CD4-positive, alpha-beta T cell treated with Interleukin-2 at 100 ng/mL for 4 hours (primary cell): ENCODE measurements around the gene POLE2.
"Not testable (repeated sequence)": the region's sequence is repeated elsewhere in the genome, so short reads cannot be mapped to it uniquely, and the experiment has no call there.

Experiments used
- DNase-seq: peaks from one replicate; pipeline ENCODE4 v3.0.0-alpha.2; 2020; ENCODE audit warnings: low spot score

Gene POLE2, protein sequence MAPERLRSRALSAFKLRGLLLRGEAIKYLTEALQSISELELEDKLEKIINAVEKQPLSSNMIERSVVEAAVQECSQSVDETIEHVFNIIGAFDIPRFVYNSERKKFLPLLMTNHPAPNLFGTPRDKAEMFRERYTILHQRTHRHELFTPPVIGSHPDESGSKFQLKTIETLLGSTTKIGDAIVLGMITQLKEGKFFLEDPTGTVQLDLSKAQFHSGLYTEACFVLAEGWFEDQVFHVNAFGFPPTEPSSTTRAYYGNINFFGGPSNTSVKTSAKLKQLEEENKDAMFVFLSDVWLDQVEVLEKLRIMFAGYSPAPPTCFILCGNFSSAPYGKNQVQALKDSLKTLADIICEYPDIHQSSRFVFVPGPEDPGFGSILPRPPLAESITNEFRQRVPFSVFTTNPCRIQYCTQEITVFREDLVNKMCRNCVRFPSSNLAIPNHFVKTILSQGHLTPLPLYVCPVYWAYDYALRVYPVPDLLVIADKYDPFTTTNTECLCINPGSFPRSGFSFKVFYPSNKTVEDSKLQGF

DNA sequence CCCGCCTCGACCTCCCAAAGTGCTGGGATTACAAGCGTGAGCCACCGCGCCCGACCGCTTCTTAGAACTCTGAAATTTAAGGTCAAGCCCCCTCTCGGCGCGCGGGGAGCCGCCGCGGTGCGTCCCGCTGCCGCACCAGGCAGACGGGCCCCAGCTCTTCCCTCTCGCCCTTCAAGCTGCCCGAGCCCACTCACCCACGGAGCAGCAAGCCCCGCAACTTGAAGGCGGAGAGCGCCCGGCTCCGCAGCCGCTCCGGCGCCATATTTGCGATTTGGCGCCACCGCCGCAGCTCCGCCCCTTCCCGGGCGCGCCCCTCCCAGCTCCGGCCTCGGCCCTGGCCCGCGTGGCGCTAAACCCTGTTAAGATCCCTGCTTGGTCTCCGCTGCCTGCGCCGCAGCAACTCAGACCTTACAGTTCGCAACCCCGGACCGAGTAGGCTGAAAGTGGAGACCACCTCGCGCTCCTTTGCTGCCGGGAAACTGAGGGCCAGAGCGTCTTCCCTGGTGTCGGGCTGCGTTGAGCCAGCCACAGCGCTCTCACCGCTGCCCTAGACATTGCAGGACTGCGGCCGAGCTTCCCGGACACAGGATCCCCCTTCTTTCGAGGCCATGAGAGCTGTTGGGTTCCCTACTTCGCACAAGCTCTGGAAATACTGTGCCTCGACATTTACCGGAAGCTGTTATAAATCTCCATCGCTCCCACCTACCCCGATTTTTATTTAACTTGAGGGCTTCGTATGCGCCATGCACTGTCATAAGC is at the start of gene POLE2:
POLE2 (minus strand) TSS at position 273 of the 759 bp plus-strand sequence; CDS start at position 262, 11 bp downstream.
- DNase-seq = peak; percentile 70

DNA sequence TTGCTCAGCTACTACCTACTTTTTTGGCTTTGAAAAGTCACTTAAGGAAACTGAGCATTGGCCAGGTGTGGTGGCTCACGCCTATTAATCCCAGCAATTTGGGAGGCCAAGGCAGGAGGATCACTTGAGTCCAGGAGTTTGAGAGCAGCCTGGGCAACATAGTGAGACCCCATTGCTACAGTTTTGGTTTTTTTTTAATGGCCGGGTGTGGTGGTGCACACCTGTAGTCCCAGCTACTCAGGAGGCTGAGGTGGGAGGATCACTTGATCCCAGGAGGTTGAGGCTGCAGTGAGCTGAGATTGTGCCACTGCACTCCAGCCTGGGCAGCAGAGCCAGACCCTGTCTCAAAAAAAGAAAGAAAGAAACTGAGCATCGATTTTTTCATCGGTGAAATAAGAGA is 47.7 kb upstream of the POLE2 start:
- DNase-seq = not testable (repeated sequence)

DNA sequence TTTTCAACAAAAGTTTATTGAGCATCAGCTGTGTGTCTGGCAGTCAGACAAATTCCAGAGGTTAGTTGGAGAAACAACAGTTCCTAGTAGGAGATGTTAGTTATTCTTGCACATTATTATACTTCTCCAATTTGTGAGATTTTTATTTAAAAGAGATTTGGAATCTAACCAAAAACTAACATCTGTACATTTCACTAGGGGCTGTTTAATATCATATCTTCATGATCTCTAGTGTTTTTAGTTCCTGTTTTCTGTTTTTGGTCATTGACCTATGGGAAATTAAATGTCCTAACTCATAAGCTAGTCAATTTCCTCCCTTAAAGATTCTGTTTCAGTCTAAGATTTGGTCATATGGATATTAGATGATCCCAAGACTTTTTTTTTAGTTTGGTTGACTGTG is 45.8 kb upstream of the POLE2 start:
- no peak for DNase-seq

DNA sequence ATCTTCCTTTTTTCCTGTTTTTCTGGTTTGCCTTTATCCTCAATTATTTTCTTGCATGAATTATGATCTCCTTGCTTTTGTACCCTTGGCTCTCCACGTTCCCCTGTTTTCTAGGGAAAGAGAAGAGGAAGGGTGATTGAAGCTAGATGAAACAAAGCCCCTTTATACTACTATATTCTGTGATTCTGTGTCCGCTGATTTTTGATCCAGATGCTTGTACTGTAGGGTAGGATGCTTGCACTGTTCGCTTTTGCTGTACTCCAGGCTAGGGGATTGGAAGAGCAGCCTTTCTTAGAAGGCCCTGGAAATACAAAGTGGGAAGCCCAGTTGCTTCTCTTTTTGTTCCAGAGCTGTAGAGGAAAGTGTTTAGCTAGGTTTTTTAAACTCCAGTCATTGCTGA is 44.9 kb upstream of the POLE2 start:
- DNase-seq = no peak

DNA sequence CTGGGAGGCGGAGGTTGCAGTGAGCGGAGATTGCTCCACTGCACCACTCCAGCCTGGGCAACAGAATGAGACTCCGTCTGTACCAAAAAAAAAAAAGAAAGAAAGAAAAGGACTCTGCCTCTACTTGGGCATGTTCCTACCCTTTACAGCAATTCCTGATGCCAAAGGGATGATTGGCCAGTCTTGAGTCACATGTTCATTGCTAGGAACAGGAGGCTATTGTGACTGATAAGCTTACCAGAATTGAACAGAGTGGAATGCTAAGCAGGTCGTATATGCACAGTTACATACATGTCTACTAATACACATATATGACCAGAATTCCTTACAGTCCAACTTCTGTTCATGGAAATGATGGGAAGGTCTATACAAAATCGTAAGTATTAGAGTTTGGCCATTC is 39.2 kb upstream of the POLE2 start:
- no peak for DNase-seq

DNA sequence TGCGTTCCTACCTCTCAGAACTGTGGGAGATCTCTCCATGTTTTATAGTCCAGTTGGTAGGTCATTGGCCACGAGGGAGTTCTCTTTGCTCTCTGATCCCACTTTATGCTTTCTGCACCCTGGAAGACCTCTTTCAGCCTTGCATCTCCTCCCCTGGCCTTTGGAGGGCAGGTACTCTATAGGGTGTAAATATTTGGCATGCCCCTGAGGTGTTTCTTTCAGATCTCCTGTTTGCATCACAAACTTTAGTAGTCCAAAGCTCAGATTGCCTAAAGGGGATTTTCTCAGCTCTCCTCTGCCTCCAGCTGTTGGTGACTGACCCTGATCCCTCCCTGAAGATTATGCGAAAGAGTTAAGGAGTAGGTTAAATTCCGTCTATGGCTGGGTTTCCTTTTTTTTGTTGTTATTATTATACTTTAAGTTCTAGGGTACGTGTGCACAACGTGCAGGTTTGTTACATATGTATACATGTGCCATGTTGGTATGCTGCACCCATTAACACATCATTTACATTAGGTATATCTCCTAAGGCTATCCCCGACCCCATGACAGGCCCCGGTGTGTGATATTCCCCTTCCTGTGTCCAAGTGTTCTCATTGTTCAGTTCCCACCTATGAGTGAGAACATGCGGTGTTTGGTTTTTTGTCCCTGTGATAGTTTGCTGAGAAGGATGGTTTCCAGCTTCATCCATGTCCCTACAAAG is 33.9 kb upstream of the POLE2 start:
- not testable (repeated sequence) for DNase-seq

DNA sequence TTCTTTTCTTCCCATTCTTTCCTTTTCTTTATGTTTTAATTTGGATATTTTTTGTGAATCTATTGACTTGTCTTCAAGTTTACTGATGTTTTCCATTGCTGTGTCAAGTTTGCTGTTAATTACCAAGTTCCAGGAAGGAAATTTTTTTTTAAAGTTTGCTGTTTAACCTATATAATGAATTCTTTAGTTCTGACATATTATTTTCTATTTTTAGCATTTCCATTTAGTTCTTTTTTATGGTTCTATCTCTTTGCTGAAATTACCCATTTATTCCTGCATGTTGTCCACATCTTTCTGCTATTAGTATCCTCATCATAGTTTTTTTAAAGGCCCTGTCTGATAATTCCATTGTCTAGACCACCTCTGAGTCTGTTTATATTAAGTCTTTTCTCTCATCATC is 32.7 kb upstream of the POLE2 start:
- DNase-seq = no peak

DNA sequence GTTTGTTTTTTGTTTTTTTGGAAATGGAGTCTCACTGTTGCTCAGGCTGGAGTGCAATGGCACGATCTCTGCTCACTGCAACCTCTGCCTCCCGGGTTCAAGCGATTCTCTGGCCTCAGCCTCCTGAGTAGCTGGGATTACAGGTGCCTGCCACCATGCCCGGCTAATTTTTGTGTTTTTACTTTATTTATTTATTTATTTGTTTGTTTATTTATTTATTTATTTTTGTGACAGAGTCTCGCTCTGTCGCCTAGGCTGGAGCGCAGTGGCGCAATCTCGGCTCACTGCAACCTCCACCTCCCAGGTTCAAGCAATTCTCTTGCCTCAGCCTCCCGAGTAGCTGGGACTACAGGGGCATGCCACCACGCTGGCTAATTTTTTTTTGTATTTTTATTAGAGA is 23.0 kb upstream of the POLE2 start:
- not testable (repeated sequence) for DNase-seq

DNA sequence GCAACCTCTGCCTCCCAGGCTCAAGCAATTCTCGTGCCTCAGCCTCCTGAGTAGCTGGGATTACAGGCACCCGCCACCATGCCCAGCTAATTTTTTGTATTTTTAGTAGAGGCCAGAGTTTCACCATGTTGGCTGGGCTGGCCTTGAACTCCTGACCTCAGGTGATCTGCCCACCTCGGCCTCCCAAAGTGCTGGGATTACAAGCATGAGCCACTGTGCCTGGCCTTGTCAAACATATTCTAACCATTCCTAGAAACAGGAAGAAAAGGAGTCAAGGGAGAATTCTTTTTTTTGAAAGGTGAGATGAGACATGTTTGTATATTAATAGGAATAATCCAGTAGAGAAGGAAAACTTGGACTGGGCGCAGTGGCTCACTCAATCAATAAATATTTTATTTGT is 16.5 kb upstream of the POLE2 start:
- not testable (repeated sequence) for DNase-seq

DNA sequence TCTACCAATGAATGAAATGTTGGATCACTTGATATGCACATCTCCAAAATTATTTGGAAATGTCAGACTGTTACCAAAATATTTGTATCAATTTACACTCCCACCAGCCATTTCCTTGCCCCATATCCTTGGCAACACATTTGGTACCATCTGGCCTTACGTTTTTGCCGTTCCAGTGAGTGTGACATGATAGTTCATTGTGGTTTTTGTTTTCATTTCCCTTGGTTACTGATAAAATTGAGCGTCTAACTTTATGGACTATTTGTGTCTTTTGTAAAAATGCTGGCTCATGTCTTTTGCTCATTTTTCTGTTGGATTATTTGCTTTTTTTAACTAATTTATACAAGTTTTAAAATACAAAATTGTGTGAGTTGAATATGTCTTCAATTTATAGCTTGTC is 16.0 kb upstream of the POLE2 start:
- no peak for DNase-seq

DNA sequence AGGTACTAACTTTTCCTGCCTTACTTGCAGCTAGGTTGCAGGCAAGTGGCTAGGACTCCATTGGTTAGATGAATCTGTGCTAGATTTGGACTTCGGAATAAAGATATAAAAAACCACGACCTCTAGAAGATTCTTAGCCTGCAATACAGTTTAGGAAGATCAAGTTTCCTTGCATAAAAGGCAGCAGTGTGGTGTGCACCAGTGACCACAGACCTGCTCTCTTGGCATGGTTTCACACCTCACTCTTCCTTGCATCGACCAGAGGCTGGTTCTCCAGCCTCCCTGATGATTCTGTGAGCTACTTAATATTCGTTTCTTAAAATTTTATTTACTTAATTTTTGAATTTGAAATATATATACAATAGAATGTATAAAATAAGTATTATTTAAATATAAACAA is 14.7 kb upstream of the POLE2 start:
- no peak for DNase-seq

DNA sequence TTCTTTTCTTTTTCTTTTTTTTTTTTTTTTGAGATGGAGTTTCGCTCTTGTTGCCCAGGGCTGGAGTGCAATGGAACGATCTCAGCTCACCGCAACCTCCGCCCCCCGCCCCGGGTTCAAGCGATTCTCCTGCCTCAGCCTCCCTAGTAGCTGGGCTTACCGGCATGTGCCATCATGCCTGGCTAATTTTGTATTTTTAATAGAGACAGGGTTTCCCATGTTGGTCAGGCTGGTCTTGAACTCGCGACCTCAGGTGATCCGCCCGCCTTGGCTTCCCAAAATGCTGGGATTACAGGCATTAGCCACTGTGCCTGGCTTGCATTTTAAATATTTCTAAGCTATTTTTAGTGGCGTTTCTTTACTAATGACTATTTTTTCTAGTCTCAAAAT is 5.7 kb upstream of the POLE2 start:
- not testable (repeated sequence) for DNase-seq

DNA sequence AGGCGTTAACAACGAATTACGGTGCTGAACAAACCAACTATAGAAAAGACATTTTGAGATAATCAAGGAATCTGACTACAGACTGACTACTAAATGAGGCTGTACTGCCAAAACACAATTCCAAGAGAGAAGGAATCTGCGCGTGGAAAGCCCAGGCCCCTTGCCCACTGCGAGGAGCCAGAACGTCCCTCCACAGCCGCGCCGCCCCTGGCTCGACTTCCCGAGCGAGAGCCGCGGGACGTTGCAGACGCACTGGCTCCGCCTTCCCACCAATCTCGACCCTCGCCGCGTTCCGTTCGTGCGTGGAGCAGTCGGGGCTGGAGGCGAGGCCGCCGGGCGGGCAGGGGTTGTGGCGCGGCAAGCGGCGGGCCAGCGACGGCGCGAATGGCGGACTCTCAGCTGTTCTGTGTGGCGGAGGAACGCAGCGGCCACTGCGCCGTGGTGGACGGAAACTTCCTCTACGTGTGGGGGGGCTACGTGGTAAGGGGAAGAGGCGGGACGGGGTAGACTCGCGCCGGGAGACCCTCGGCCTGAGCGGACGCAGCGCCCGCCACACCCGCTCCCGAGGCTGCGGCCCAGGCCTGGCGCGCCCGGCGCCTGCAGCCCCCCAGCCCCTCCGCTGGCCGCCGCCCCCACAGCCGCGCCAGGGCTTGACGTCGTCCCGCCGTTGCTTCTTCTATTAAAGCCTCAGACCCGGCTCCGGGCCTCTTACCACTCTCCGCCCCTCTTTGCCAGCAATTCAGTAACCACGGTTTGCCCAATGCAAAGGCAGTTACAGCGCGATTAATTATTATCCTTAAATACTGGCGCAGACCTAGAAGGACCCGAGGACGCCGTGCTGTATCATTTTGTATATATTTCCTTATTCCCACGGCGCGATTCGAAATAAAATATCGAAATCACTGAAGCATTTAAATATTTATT is 5.1 kb upstream of the POLE2 start, which contains the start of gene KLHDC1:
KLHDC1 (plus strand) TSS at position 310 of the 924 bp plus-strand sequence; CDS start at position 385, 75 bp downstream.
- DNase-seq = peak; percentile 82

DNA sequence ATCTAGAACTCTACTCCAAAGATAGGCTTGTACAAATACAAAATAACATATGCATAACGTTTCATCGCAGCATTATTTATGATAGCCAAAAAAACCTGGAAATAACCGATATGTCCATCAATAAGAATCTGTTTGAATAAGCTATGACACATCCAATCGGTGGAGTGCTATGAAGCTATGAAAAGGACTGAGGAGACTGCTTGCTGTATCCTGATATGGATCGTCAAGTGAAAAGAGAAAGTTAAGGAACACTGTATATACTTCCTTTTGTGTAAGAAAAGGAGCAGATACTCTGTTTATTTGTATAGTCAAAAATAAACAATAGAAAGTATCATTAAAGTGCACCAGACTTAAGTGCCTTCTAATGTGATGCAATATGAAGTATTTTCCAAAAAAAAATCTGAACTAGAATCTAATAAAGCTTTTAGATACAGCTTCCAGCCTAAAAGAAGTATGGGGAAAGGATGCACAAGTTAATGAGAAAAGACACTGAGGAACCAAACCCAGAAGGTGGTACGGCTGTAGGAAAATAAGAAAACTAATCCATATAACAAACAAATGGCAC is 4.3 kb upstream of the POLE2 start:
- no peak for DNase-seq

DNA sequence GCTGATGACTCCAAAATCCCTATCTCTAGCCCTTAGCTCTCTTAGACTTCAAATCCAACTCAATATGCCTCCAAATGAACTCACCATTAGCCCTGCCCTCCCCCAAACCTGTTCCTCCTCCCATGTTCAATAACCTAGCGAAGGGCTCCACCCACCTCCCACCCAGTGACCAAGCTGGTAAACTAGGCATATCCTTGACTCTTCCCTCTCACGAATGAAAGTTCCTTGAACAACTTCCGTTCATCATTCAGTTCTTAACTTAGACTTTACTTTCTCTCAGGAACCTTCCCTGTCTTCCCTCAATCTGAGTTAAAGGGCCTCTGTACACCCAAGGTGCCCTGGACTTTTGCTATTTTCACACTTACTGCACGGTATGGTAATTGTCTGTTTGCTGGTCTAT is 3.0 kb upstream of the POLE2 start:
- DNase-seq = no peak

DNA sequence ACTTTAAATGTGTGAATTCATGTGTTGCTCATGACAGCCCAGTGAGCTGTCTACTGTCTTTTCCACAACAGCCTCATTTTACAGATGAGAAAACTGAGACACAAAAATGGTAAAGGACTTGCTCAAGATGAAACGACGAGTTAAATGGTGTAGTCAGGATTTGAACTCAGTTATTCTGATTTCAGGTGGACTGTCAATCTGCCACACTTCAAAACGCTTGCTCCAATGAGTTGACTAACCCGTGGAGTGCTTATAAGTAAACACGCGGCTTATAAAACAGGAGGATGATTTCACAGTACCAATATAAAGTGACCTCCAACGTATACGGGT is 652 bp upstream of the POLE2 start:
- no peak for DNase-seq

DNA sequence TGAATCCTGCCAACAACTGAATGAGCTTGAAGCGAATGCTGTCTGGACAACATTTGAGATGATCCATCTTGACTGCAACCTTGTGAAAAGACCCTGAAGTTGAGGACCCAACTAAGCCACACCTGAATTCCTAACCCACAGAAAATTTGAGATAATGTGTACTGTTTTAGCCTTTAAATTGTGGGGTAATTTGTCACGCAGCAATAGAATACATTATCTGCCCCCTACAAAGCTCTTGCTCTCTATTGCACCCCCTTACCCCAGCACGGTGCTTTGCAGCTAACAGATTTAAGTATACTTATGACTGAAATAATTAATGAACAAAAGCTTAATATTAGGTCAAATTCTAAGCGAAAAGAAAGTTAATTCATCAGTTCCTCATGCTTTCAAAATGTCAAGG is 1.6 kb downstream of the POLE2 start:
- DNase-seq = no peak

DNA sequence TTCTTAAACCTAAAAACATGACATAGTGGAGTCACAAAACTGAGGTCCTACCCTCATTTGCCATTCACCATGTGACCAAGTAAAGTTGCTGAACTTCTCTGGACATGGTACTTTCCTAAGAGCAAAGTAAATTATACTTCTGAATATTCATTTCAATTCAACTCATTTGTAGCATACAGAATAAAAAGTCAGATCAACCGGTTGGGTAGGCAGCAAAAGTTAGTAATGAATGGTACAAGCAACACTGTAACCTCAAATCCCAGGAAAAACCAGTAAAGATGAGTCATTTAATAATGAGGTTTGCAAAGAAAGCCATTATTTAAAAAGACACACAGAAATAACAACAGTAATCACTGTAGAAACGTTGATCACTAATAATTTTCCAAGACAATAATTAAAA is 8.7 kb downstream of the POLE2 start:
- DNase-seq = no peak

DNA sequence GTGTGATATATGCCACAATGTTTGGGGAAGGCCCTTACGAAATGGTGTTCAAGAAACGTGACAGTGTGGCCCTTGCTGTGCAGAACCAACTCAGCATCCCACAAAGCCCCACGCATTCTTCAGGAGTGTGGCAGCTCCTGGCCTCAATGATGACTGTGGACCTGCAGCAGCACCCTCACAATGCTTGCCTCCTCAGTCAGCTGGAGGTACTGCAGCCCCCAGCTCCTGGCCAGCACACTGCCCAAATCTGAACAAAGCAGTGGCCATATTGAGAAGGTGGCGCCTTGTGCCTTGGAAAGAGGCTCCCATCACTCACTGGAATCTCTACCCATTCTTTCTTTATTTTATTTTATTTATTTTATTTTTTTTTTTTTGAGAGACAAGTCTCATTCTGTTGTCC is 10.4 kb downstream of the POLE2 start:
- DNase-seq = no peak

DNA sequence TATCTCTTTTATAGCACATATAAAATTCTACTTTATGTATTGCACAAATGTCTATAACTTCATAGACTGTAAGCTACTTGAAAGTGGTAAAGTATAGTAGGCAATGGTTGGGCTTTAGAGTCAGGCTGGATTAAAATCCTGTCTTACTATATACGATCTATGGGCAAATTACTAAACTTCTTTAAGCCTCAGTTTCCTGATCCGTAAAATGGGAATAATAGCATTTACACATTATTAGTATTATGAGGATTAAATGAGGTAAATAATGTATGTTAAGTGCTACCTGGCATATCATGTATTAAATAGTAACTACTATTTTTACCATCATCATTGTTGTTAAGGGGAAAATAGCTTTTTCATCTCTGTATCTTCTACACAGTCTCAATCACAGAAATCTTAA is 14.4 kb downstream of the POLE2 start:
- DNase-seq = no peak

DNA sequence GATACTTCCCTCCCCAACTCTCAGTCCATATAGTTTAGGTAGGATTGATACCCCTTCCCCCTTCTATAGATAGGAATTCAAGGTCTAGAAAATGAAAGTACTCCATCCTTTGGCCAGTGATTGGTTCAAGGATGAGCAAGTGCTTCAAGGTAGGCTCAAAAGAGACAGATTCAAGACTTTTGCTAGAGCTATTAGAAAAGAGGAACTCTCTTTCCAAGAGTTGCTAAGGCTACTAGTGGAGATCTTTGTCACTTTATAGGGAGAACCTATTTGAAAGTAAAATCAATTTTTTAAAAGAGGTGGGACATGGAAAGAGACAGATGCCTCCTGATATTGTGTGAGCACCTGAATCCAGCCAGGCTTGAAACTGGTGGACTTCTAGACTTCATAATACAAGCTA is 17.5 kb downstream of the POLE2 start:
- DNase-seq = no peak
